Panc1 (cell line): Measurements from ENCODE around the gene SLC6A11.

Experiments
- TF ChIP-seq, protein P1 (sequence below): fragments of 450-650 bp; IDR thresholded peaks from 2 replicates; pipeline ENCODE4 v1.5.1; 2017; ENCODE audit warnings: mild to moderate bottlenecking
- TF ChIP-seq, protein P2 (sequence below), 2 experiments: IDR thresholded peaks; 2 replicates each; pipeline ENCODE4 v1.6.1; 2011 to 2012; ENCODE audit warnings: low read depth in 2 of 2, control low read depth in 1 of 2, low read length in 1 of 2, mild to moderate bottlenecking in 1 of 2, moderate library complexity in 1 of 2; ENCODE audit not compliant: insufficient read depth in 1 of 2

DNA sequence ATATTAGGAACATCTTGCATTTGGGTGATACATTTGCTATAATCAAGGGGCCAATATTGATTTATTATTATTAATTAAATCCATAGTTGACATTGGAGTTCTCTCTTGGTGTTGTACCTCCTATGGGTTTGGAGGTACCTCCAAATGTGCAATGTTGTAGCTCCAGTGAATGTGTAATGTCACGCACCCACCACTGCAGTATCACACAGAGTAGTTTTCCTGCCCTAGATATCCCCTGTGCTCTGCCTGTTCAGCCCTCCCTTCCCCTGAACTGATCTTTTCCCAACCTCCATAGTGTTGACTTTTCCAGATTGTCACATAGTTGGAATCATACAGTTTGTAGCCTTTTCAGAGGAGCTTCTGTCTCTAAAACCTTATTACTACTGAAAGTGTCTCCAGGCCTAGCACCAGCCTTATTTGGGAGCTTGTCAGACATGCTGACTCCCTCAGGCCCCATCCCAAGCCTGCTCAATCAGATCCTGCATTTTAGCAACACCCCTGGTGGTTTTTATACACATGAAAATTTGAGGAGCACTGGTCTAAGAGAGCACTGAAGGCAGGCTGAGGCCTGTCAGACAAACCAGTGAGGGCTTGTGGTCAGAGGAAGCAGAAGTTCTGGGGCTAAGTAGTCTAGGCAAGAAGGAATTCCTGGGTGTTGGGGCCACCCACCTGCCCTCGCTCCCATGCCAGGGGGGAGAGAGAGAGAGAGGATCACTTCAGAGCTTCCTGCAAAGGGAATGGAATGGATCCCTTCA, 73.4 kb downstream of the SLC6A11 start:
- TF ChIP-seq, protein P1, sequence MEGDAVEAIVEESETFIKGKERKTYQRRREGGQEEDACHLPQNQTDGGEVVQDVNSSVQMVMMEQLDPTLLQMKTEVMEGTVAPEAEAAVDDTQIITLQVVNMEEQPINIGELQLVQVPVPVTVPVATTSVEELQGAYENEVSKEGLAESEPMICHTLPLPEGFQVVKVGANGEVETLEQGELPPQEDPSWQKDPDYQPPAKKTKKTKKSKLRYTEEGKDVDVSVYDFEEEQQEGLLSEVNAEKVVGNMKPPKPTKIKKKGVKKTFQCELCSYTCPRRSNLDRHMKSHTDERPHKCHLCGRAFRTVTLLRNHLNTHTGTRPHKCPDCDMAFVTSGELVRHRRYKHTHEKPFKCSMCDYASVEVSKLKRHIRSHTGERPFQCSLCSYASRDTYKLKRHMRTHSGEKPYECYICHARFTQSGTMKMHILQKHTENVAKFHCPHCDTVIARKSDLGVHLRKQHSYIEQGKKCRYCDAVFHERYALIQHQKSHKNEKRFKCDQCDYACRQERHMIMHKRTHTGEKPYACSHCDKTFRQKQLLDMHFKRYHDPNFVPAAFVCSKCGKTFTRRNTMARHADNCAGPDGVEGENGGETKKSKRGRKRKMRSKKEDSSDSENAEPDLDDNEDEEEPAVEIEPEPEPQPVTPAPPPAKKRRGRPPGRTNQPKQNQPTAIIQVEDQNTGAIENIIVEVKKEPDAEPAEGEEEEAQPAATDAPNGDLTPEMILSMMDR: no peak
- TF ChIP-seq, protein P2, sequence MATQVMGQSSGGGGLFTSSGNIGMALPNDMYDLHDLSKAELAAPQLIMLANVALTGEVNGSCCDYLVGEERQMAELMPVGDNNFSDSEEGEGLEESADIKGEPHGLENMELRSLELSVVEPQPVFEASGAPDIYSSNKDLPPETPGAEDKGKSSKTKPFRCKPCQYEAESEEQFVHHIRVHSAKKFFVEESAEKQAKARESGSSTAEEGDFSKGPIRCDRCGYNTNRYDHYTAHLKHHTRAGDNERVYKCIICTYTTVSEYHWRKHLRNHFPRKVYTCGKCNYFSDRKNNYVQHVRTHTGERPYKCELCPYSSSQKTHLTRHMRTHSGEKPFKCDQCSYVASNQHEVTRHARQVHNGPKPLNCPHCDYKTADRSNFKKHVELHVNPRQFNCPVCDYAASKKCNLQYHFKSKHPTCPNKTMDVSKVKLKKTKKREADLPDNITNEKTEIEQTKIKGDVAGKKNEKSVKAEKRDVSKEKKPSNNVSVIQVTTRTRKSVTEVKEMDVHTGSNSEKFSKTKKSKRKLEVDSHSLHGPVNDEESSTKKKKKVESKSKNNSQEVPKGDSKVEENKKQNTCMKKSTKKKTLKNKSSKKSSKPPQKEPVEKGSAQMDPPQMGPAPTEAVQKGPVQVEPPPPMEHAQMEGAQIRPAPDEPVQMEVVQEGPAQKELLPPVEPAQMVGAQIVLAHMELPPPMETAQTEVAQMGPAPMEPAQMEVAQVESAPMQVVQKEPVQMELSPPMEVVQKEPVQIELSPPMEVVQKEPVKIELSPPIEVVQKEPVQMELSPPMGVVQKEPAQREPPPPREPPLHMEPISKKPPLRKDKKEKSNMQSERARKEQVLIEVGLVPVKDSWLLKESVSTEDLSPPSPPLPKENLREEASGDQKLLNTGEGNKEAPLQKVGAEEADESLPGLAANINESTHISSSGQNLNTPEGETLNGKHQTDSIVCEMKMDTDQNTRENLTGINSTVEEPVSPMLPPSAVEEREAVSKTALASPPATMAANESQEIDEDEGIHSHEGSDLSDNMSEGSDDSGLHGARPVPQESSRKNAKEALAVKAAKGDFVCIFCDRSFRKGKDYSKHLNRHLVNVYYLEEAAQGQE (IDR thresholded peaks at IDR 0.05; ENCODE audit: insufficient read depth in 1 of 2, low read depth in 2 of 2, low read length in 1 of 2): no peak
